ENCODE measurements around the gene ACP7. TPM values are rescaled to one million over a fixed set of nuclear protein-coding genes. Genes with fewer than 3 reads are reported as not detected.

ACP7 gene
- total and polyA plus RNA-seq, 12 donors, result not detected

- 57 to 77% (median 65%) methylated on average over 9 to 15 of the region's 15 CpGs for WGBS, 4 donors
- DNase-seq, result peak in 1 of 7 donors; percentile 40
Observed at GRCh38 chr19:39155741-39156140, 71.6 kb downstream of the ACP7 start.

GRCh38 chr19:39156326-39157230, 72.4 kb downstream of the ACP7 start:
- TF ChIP-seq, protein P1, sequence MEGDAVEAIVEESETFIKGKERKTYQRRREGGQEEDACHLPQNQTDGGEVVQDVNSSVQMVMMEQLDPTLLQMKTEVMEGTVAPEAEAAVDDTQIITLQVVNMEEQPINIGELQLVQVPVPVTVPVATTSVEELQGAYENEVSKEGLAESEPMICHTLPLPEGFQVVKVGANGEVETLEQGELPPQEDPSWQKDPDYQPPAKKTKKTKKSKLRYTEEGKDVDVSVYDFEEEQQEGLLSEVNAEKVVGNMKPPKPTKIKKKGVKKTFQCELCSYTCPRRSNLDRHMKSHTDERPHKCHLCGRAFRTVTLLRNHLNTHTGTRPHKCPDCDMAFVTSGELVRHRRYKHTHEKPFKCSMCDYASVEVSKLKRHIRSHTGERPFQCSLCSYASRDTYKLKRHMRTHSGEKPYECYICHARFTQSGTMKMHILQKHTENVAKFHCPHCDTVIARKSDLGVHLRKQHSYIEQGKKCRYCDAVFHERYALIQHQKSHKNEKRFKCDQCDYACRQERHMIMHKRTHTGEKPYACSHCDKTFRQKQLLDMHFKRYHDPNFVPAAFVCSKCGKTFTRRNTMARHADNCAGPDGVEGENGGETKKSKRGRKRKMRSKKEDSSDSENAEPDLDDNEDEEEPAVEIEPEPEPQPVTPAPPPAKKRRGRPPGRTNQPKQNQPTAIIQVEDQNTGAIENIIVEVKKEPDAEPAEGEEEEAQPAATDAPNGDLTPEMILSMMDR (IDR thresholded peaks at IDR 0.05), result no peak
- Histone ChIP-seq H3K4me1 (replicated peaks in 1 of 2) (peaks cover 17 to 53% of the 10 kb centered on the region in 2 donors), H3K36me3 (replicated peaks in 1 of 2) (no peaks in the 10 kb centered on the region), H3K4me3 (no peak overlapping the region), H3K27me3 (no peaks in the 10 kb centered on the region), H3K9me3 (replicated peaks in 1 of 3) (no peaks in the 10 kb centered on the region), H3K27ac (peak overlapping the region in 1 of 5 donors; percentile 45)
- intact Hi-C loops (cut with DNase I), result no loop called here
- 36 to 63% (median 51%) methylated on average over 2 to 24 of the region's 24 CpGs for WGBS, 4 donors
- no peak for DNase-seq

More at GRCh38 chr19:39155741-39156140, 71.6 kb downstream of the ACP7 start:
- no peak for TF ChIP-seq POLR2A (IDR thresholded peaks at IDR 0.05)
- TF ChIP-seq, protein P1 (IDR thresholded peaks at IDR 0.05), result no peak
- no peak overlapping the region for H3K4me3 ChIP-seq
- peak overlapping the region in 1 of 5 donors; percentile 45 for H3K27ac ChIP-seq
- no peaks in the 10 kb centered on the region for H3K36me3 ChIP-seq (replicated peaks in 1 of 2)
- peaks cover 17 to 52% of the 10 kb centered on the region in 2 donors for H3K4me1 ChIP-seq (replicated peaks in 1 of 2)
- no peaks in the 10 kb centered on the region for H3K27me3 ChIP-seq
- H3K9me3 ChIP-seq (replicated peaks in 1 of 3), result no peaks in the 10 kb centered on the region
- intact Hi-C loops (cut with DNase I), result no loop called here

- Histone ChIP-seq H3K9me3 (replicated peaks in 1 of 3) (no peaks in the 10 kb centered on the region), H3K4me1 (replicated peaks in 1 of 2) (peaks cover 17 to 53% of the 10 kb centered on the region in 2 donors), H3K36me3 (replicated peaks in 1 of 2) (no peaks in the 10 kb centered on the region), H3K27ac (no peak overlapping the region), H3K27me3 (no peaks in the 10 kb centered on the region), H3K4me3 (no peak overlapping the region)
- TF ChIP-seq POLR2A (IDR thresholded peaks at IDR 0.05), result no peak
- 69 to 80% (median 75%) methylated on average over 16 to 23 of the region's 23 CpGs for WGBS, 4 donors
- intact Hi-C loops (cut with DNase I), result no loop called here
- DNase-seq, result no peak
Observed at GRCh38 chr19:39157275-39157996, 73.3 kb downstream of the ACP7 start.

DNA sequence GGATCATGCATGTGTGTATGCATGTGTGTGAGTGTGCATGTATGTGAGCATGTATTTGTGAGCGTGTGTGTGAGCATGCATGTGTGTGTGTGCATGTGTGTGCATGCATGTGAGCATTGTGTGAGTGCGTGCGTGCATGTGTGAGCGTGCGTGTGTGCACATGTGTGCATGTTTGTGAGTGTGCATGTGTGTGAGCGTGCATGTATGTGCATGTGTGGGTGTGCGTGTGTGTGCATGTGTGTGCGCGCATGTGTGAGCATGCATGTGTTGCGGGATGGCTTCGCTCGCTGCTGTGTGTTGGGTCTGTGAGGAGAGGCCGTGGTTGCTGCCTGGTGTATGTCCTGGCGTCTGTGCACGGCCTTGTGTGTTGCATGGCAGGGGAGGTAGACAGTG, 73.8 kb downstream of the ACP7 start:
- H3K27me3 ChIP-seq, result no peaks in the 10 kb centered on the region
- no peaks in the 10 kb centered on the region for H3K36me3 ChIP-seq (replicated peaks in 1 of 2)
- H3K4me1 ChIP-seq (replicated peaks in 1 of 2), result peaks cover 17 to 53% of the 10 kb centered on the region in 2 donors
- no peak overlapping the region for H3K4me3 ChIP-seq
- H3K27ac ChIP-seq, result no peak overlapping the region
- DNase-seq, result no peak
- intact Hi-C loops (cut with DNase I), result no loop called here
- no peak for TF ChIP-seq POLR2A (IDR thresholded peaks at IDR 0.05)
- TF ChIP-seq, protein P1 (IDR thresholded peaks at IDR 0.05), result no peak
- WGBS, 4 donors, result 89 to 93% (median 90%) methylated on average over 13 to 15 of the region's 15 CpGs
- H3K9me3 ChIP-seq (replicated peaks in 1 of 3), result no peaks in the 10 kb centered on the region

All from adrenal gland (tissue), 12 donors.